Measurements from ENCODE around the gene LY6G5B.
A peak's percentile ranks its signal among the peaks of the same experiment; 100 is the strongest.

Gene LY6G5B

DNA sequence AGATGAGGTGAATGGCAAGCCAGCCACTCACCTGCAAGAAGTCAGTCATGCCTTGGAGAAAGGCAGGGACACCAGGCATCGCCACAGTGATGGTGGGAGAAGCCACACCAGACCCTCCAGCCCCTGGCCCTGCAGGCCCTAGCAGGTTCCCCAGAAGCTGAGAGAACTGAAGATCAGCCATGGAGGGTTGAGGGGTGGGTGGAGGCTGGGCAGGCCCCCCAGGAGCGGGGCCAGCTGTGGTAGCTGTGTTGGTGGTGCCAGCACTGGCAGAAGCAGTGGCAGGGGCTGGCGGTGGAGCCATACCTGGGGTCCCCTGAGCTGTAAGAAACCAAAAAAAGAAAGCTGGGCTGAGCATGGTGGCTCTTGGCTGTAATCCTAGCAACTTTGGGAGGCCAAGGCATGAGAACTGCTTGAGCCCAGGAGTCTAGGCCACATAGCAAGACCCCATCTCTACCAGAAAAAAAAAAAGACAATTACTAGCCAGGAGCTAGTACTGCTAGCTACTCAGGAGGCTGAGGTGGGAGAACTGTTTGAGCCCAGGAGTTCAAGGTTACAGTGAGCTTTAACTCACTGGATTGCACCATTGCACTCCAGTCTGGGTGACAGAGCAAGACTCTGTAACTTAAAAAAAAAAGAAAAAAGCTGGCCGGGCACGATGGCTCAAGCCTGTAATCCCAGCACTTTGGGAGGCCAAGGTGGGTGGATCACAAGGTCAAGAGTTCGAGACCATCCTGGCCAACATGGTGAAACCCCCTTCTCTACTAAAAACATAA lies 26.8 kb upstream of the LY6G5B start:
- no peak for DNase-seq

DNA sequence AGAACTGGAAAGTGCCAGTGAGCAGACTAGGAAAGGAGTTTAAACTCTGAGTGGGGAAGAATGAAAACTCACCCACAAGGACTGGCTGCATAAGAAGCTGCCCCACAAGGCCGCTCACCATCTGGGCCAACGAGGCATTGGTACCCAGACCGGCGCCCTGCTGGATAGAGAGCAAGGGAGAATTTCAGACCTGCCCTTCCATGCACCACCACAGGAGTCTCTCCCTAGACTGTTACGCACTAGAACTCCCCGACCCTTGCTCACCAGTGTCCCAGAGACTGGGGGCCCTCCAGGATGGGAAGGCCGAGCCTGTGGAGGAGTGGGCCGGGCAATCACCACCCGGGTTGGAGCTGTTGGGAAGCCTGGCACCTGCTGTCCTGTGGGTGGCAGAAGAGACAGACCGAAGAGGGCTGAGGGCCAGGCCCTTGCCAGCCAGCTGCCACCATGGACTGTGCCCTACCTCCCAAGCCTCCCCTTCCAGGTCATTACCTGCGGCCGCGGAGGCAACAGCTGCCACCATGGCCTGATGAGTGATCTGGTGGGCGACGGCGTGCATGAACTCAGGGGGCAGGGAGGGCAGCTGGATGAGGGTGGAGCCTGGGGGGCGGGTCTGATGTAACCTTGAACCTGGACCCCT lies 25.8 kb upstream of the LY6G5B start:
- DNase-seq: no peak

DNA sequence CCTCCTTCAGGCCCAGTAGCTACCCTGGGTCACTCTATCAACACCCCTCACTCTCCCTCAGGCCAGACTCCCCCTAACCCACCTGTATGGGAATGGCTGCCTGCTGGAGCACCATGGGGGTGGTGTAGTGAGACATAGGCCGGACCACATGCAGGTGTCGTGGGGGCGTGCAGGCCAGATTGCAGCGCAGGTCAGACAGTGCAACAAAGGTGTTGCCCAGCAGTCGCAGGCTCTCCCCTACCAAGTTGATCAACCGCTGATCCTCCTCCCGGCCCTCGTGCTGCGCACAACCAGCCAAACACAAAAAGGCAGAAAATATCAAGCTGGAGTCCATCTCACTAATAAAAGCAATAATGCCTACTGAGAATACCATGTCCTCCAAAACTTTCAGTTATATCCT lies 24.5 kb upstream of the LY6G5B start:
- DNase-seq: no peak

DNA sequence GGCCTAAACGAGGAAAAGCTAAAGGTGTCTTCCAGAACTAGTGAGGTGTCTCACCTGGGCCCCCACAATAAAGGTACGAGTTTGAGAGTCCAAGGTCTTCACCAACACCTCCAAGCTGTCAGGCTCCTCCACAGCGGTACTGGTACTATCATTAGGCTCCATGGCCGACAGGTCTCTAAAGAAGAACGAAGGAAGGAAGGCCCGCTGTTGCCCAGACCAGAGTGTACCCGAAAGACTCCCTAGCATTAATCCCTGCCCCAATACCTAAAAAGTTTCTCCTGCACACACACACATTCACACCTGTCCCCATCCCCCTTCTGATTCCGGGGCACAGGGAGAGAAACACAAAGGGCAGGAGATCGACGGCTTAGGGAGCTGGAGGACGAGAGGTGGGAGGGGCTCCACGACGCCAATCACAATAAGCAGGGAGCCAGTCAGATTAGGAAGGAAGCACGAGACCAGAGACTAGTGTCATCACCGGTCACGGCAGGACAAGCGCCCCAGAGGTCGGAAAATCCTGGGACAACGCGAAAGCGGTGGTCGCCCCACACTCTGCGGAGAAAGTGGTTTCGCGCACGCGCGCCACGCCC lies 18.1 kb upstream of the LY6G5B start:
- peak; percentile 61 for DNase-seq

DNA sequence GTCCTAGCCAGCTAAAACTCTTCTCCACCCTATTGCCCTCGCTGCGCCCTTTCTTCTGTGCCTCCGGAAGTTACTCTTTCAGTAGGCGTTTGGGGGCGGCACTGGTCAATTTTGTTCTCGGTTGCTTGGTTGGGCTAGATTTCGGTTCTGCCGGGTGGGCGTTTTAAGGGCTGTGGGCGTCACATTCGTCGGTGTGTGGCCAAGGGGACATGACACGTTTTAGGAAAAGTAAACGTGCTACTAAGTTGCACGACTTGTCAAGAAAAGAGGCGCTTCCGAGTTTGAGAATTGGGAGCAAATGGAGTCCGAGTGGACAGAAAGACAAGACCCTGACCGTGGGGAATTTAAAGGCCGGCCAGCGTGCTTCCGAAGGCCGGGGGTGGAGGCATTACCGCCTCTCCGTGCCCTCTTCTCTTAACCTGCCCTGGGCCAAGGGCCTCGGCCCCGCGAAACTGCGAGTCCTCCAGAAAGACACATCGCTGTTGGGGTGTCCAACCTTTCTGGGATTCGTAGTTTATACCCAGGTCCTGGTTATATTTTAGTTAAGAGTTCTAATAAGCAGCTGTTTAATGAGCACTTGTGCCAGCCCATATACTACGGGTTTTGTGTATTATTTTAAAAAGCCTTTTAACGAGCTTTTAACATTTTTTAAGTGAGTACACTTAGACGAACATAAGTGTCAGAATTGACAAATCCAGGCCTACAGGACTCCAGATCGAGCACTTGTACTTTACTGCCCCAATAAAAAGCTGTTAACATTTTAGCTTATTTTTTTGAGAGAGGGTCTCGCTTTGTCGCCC lies 16.7 kb upstream of the LY6G5B start:
- DNase-seq: peak; percentile 95

DNA sequence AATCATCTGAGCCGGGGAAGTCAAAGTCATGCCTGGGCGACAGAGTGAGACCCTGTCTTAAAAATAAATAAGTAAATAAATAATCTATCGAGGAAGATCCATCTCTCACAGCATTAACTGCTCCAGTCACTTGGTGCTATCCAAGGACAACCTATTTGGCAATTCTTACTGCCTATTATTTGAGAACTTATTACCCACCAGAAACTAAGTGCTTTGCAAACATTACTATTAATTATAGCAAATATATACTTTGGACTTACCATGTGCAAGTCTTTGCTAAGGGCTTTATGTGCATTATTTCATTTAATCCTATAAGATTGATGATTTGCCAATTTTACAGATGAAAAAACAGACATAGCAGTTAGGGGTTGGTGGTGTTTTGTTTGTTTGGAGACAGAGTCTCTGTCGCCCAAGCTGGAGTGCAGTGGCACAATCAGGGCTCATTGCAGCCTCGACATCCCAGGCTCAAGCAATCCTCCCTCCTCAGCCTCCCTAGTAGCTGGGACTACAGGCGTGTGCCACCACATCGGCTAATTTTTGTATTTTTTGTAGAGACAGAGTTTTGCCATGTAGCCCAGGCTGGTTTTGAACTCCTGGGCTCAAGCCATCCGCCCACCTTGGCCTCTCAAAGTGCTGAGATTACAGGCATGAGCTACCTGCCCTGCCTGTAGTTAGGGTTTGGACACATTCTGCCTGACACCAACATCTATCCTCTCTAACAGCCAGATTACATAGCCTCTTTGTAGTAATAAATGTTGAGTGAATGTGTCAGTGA lies 15.0 kb upstream of the LY6G5B start:
- no peak for DNase-seq

DNA sequence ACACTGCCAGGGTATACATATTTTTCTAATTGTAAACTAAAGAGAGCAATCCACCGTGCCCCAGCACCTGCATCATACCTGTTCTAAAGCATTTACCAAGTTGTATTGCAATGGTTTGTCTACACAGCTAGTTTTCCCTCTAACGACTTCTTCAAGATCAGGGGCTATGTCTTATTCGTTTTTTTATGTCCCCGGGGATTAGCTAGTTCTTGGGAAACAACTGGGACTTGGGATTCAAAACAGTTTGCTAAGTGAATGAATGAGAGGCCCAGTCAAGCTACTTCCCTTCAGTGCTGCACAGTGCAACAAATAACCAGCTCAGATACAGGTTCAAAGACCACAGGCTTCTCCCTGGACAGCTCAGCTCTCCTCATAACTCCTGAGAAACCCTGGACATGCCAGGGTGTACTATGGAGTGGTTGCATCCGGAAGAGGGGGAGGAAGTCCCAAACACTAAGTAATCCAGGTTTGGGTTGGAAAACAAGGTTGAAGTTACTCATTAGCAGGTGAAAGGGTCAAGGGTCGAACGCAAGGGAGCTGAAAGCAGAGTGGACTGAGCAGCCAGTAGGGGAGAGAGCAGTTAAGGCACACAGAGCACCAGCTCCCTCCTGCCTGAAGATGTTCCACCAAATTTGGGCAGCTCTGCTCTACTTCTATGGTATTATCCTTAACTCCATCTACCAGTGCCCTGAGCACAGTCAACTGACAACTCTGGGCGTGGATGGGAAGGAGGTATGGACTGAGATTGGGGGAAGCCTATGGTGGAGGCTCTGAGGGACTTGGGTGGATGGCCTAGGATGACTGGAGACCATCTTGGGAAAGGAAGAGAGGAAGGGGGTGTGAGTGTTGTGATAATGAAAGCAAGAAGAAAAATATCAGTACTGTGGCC lies 14.2 kb upstream of the LY6G5B start, which contains the start of gene APOM:
Gene APOM, plus strand, starts transcription at position 546 of the 889 bp plus-strand sequence. Its CDS starts 73 bp downstream, at position 619.
- no peak for DNase-seq

DNA sequence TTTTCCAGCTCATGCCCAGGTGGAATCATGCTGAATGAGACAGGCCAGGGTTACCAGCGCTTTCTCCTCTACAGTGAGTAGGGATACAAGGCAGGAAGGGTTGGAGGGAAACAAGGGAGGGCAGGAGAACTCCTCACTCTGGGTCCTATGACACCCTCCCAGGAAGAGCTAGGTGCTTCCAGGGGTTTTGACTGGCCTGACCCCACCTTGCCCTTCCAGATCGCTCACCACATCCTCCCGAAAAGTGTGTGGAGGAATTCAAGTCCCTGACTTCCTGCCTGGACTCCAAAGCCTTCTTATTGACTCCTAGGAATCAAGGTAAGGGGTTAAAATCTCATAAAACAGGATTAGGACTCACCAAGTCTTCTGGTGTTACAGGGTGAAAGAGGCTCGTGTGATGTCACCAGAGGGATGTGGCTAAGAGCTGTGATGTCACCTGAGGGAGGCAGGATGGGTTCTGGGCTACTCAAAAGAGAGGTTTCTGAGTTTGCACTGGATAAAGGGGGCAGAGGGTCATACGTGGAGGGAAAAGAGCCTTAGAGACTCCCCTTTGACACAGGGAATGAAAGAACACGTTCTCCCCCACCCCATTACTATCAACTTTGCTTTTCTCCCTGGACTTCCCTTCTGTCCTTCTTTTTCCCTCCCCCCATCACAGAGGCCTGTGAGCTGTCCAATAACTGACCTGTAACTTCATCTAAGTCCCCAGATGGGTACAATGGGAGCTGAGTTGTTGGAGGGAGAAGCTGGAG lies 12.2 kb upstream of the LY6G5B start:
- DNase-seq: no peak

DNA sequence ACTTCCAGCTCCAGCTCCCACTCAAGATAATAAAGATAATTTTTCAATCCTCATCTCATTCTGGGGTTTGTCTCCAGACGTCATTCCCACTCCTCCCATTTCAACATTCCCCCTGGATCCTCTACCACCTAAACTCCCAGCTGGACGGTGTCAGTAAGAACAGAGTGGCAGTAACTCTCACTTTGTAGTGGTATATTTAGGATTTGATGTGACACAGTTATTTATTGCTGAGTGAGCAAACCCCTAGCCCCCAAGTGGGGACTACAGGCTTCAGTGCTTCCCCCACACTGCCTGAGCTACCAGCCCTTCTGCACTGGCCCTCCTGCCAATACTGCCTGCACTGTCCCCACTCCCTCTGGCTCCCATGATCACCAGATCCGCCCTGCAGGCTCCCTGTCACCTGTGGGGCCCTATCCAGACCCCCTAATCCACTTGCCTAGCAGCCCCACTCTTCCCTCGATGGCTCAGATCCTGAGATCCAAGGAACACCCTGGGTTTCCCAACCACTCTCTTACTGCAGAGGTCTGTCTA lies 11.6 kb upstream of the LY6G5B start:
- DNase-seq: no peak

DNA sequence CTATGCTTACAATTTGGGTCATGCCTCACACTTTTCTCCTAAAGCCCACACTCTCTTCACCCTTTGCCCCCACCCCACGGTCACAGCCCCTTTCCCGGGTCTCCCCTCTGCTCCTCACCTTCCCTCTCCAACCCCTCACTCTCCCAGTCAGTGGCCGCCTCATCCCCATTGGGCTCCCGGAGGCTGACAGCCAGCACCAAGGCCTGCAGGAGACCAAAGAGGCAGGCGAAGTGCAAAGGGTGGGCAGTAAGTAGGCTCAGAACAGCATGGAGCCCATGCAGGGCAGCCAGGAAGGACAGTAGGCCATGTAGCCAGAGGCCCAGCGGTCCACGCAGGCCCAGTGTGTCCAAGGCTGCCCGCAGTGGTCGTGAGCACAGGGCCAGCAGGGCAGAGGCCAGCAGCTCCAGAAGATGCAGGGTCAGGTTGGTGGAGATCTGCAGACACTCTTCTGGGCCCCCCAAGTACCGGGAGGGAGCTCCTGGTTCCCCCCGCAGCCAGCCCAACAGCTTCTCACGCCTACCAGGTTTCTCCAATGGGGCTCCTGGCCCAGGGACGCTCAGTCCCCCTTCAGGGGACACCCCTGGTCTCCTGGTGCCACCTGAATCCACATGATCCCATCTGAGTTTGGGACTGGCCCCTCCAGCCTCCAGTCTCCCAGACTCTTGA lies 10.7 kb upstream of the LY6G5B start:
- DNase-seq: no peak

DNA sequence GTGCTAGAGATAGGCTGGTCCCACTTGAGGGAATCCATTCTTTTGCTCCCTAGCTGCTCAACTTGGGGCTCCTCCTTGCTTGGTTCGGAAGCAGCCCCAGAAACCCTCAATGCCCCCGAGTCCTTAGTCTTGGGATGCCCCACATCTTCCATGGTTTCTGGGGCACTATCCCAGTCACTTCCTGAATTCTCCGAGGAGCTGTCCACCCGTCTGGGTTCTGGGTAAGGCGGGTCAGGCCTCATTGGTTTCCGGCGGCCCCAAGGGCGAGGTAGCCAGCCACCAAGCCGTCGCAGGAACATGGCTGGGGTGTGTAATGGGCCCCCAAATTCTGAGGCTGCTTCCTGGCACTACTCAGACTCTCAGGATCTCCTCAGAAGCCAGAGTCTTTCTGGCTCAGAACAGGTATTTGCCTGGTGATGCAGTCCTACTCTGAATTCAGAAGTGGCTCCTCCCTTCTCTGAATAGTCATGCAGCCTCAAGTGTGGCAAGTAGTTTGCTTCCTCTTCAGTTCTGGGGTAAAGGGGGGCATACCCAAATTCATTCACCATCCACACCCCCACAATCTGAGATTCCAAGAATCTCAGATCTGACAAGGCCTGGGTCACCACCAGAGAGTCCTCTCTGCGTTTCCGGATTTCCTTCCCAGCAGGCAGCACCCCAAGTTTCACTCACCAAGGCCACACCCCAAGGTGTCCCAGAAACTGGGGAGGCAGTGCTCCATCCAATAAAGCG lies 10.0 kb upstream of the LY6G5B start:
- DNase-seq: no peak

DNA sequence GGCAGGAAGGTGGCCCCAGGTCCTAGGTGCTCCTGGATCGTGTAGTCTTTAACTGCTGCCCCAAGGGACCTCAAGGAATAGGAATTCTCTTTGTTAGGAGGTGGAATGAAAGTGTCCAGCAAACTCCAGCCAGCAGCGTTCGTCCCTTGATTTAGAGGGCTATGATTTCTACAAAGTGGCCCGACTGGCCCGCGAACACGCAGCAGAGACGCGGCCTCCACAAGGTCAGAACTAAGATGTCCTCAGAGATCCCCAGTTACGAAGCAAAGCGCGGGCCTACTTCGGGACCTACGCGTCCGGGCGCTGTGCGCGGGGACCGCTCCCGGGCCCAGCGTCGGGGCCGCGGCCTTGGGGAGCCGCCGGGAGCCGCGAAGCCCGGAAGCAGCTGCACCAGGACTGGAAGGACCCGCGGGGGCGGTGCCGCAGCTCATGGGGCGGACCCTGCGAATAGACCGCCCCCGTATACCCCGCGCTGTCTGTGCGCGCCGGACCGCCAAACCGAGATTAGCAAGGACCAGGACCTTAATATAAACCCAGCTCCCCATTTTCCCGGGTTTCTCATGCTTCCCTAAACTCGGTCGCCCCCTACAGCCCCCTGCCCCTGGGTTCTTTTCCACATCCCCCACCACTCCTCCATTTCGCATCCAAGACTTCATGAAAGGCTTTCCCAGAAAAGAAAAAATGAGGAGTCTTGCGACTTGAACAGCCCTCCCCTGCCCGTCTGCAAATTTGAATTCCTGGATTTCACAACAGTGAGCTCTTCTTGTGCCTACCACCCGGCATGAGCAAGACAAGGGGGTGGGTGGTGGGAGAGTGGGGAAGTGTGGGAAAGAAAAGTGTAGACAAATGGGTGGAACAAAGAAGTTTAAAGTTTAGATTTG lies 9.2 kb upstream of the LY6G5B start, which contains the start of gene C6orf47:
Gene C6orf47, minus strand, starts transcription at position 398 of the 881 bp plus-strand sequence. CDS start 831 bp downstream, outside the sequence.
- DNase-seq: peak; percentile 78

DNA sequence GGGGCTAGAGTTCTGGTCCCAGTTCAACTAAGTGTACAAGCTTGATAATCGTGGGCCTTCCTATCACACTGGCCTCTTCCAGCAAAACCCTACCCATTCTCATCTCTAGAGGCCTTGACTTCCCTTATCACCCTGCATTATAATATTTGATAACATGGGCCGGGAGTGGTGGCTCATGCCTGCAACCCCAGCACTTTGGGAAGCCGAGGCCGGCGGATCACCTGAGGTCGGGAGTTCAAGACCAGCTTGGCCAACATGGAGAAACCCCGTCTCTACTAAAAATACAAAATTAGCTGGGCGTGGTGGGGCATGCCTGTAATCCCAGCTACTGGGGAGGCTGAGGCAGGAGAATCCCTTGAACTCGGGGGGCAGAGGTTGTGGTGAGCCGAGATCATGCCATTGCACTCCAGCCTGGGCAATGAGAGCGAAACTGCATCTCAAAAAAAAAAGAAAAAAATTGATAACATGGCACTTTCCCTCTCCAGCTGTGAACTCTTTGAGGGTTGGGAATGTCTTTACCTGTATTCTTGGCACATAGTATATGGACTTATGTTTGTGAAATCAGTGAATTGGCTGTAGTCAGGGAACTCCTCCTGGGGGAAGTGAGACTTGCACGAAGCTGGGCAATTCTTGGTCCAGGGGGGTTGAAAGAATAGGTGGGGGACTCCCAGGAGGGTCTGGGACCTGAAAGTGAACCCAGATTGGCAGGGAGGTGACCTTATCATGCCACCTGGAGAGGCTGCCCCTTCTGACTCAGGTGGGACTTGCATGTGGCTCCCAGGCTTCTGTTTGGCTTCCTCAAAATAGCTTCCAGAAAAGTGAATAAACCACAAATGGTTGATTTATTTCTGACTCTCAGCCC lies 8.3 kb upstream of the LY6G5B start:
- DNase-seq: no peak

DNA sequence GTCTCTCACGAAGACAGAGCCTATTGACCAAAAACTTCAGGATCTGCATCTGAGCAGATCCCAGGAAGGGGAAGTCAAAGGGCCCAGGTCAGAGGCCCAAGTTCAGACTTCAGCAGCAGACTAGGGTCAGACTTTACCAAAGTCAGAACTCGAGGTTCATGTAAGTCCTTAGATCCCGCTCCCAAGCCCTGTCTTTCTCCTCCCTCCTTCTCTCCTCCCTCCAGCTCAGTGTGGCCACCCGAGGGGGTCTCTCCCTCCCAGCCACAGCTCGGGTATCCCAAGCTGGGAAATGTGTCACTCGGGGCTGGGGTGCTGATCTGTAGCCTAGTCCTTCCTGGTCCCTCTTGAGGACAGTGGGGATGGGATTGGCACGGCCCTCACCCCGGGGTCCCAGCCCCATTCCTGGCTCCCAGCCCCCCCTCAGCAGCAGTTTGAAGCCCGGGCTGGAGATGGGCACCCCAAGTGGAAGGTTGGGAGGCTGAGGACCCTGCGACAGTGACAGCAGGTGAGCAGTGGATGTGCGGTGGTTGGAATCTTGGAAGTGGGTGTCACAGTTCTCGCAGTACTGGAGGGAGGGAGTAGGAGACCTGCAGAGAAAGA lies 7.6 kb upstream of the LY6G5B start:
- no peak for DNase-seq

DNA sequence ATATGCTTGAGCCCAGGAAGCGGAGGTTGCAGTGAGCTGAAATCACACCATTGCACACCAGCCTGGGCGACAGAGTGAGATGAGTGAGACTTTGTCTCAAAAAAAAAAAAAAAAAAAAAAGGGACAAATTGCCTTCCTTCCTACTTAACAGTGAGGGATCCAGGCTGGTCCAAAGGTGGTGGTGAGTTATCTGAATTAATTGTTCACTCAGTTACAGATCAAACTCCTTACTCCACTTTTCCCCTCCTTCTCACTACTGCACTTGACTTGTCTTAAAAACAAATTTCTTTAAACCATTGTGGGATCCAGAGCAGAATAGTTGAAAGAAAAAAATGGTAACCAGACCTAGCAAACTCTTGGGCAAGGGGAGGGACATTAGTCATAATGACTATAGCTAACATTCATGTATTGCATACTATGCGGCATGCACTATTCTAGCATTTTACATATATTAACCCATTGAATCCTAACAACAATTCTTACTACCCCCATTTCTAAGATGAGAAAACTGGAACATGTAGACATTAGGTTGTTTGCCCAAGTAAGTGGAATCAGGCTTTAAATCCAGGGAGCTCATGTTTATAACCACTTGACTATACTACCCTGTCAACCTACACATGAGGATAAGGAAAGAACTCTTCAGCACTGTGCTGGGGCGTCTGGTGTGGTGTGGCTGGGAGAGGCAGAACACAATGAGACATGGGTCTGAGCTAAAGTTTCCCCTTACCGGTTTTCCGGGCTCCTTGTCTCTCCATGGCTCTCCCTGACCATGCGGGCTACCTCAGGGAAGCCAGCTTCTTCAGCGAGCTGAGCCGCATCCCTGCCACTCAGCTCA lies 6.4 kb upstream of the LY6G5B start:
- no peak for DNase-seq
